AG08395 (cell line): Measurements from ENCODE around the gene ARRDC1.
A peak's percentile ranks its signal among the peaks of the same experiment; 100 is the strongest.
"Not testable (repeated sequence)": the region's sequence is repeated elsewhere in the genome, so short reads cannot be mapped to it uniquely, and the experiment has no call there.

Experiments used
- DNase-seq: peaks from one replicate; pipeline ENCODE4 v3.0.0; 2012; ENCODE audit warnings: mixed read lengths, low spot score

ARRDC1 gene

DNA sequence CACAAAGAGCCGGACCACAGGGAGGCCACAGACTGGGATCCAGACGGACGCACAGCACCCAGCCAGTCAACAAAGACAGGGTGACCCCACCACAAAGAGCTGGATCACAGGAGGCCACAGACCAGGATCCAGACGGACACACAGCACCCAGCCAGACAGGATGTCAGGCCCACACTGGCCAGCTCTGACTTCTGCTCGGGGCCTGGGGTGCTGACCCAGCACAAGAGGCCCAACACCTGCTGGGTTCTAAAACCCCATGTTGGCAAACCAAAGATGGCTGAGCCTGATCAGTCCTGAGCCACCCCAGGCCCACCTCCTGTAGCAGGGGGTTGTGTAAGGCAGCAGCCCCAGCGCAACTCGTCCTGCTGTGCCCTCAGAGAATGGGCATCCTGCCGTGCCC is 21.5 kb upstream of the ARRDC1 start:
- DNase-seq, result no peak

DNA sequence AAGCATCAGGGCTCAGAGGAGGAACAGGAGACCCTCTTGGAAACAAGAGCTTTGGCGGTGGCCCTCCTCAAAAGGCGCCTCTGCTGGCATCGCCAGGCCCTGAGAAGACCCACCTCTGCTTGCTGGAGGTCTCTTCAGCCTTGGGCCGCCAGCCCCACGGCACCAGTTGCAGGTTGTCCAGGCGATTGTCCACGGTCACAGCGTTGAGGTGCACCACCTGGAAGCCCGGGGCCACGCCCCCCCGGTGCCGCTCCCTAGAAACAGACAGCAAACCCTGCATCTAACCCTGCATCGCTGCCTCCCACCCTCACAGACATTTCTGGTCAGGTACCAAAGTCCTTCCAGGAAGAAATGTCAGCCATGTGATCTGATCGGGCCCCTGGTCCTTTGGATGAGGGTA is 18.6 kb upstream of the ARRDC1 start:
- no peak for DNase-seq

DNA sequence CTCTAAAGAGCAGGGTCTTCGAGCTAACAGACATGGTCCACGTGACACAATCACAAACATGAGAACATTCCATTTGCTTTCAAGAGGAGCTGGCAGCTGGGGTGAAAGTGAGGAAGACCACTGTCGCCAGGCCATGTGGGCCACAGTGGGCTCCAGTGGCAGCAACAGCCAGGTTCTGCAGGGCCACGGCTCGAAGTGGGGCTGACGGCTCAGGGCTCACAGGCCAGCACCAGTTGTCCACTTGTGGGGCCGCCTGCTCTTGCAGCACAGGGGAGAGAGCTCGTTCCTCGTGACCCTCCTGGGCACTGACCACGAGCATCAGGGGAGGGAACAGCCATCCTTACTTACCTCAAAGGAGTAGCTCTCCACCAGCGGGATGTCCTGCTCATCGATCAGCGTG is 17.2 kb upstream of the ARRDC1 start:
- DNase-seq, result no peak

DNA sequence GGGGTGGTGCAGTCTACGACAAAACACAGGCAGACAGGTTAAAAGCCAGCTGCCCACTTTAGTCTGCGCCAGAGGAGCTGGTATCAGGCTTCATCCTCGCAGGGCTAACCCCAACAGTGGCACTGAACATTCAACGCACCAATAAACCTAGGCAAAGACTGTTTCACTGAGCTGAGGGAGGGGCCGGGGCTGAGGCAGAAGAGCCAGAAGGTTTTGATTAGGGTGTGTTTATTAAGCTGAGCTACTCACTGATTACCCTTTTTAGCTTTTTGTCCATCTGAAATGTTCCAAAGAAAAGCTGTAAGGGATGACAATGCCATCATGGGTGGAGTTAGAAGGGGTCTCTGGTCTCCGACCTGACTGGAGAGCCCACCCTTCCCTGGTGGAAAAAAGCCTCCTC is 16.6 kb upstream of the ARRDC1 start:
- DNase-seq, result no peak

DNA sequence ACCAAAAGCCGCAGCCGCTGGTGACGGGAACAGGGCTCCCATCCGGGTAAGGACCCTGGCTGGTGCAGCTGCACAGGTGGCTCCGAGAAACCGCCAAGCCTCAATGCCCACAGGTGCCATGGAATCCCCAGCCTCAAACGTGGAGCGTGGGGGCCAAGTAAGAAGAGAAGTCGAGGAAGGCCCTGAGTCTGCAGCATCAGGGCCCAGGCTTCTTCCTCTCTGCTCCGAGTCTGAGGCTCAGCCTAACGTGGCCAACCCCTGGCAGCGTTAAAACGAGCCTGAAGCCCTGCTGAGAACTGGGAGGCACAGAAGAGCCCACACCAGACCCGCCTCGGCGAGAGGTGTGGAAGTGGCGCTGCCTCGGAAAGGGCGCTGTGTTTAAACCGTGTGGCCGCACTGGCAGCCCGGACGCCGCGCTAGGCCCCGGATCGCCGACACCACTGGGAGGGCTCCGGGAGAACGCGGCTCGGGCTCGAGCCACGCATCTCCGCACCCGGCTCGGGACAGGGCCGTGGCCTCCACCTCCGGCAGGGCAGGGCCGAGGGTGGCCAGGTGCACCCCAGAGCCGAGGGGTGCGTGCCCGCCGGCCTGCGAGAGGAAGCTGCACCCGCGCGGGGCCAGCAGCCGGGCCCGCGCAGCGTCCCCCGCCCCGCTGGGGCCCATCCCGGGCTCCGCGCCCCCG is 15.9 kb upstream of the ARRDC1 start:
- DNase-seq, result peak; percentile 34

DNA sequence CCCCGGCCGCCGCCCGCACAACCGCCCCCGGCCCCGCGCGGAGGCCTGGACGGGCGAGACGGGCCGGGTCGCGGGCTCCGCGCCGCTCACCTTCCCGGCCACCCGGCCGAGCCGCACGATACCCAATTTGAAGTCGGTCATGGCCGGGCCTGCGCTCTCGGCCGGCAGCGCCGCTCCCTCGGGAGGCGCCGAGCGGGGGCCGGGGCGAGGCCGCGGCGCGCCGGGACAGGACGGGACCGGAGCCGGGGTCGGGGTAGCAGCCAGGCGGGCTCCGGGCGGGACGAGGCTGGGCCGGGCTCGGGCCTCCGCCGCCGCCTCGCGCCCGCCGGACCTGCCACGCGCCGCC is 15.4 kb upstream of the ARRDC1 start:
- no peak for DNase-seq

DNA sequence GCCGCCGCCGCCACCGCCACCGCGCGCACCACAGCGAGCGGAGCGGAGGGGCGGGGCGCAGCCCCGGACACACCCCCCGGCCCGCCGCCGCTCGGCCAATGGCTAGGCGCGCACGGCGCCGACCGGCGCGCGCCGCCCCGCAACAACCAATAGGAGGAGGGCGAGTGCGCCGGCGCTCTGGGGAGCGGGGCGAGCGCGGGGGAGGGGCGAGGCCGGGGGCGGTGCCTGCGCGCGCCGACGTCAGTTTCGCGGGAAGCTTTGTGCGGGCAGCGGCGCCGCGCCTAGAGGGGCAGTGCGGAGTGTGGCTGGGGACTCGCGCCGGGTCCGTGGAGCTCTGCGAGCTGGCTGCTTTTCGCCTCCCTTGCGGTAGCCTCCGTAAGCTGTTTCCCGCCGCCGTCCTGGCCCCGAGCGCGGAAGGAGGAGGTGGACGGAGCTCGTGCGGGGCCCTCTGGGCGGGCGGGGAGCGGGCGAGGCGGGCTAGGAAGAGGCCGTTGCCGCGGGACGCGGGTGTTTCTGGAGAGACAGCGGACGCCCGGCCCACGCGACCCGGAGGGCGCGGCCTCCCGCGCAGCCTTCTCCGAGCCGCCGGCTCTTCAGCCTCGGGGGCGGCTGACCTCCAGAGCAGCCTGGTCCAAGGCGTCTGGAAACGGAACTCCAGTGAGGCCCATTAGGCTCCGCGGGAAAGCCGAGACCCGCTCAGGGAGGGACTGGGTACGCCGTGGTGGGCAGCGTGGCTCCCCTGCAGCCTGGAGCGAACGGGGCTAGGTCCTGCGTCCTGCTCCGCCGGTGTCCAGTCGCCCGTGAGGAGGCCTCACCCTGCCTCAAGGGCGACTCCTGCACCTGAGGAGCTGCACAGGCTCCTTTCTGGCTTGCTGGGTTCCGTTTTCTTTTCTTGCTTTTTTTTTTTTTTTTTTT is 14.8 kb upstream of the ARRDC1 start, which contains the start of gene ZMYND19:
TSS of gene ZMYND19 (minus strand) at position 44 of the 915 bp plus-strand sequence. CDS start 249 bp downstream, outside the sequence.
- peak; percentile 100 for DNase-seq

DNA sequence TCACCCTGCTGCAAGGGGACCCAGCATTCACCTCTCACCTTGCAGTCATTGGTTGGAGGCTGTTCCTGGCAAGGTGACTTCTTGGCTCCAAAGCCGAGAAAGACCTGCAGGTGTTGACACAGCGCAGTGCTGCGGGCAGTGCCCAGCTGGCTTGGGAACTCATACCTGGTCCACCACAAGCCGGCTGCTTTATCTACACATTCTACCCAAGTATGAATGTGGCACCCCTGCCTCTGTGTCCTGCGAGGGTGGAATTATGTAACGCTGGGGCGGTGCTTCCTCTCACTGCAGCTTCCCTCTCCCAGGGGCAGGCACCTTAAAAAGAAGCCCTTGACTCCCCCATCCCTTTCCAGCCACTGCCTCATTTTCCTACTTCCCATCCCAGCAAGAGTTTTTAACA is 12.7 kb upstream of the ARRDC1 start:
- no peak for DNase-seq

DNA sequence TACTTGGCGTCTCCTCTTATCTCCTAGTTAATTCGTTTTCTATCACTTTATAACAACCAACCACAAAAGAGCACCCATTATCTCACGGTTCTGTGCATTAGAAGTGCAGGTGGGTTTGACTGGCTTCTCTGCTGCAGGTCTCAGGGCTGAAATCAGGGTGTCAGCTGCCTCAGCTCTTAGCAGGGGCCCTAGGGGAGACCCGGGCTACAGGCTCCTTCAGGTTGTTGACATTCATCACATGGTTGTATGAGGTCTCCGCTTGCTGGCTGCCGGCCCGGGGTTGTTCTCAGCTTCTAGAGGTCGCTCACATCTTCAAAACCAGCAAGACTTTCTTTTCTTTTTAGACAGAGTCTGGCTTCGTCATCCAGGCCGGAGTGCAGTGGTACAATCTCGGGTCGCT is 12.3 kb upstream of the ARRDC1 start:
- no peak for DNase-seq

DNA sequence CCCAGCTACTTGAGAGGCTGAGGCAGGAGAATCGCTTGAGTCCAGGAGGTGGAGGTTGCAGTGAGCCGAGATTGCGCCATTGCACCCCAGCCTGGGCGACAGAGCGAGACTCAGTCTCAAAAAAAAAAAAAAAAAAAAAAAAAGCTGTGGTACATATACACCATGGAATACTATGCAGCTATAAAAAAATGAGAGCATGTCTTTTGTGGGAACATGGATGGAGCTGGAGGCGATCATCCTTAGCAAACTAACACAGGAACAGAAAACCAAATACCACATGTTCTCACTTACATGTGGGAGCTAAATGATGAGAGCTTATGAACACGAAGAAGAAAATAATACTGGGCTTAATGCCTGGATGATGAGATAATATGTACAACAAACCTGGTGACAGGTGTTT is 8.9 kb upstream of the ARRDC1 start:
- DNase-seq, result not testable (repeated sequence)

DNA sequence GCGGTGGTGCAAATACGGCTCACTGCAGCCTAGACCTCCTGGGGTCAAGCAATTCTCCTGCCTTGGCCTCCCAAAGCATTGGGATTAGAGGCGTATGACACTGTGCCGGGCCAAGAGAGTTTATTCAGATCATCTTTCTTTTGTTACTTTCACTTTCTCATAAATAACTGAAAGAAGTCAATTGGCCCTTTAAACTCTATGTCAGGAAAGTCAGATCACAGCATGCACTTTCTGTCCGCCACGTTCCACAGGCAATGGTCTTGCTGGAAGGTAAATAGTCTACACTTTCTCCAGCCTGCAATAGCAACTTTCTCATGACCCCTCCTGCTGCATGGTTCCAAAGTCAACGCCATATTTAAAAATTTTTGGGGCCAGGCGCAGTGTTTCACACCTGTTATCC is 6.5 kb upstream of the ARRDC1 start:
- no peak for DNase-seq

DNA sequence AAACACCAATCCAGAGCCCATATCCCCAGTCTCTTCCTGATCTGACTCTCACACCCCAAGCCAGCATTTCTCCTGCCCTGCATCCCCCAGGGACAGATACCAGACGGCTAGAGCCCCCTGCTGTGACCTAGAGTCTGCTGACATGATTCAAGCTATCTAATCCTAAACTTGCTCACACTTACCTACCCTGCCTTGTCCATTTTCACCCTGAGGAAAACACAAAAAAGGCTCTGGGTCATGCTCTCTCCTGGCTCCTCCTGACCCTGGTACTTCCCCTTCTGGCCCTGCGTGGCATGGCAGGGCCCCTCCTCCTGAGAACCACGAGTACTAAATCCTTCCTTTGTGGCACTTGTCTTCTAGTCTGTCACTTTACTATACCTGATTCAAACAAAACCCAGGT is 2.8 kb upstream of the ARRDC1 start:
- DNase-seq, result no peak

DNA sequence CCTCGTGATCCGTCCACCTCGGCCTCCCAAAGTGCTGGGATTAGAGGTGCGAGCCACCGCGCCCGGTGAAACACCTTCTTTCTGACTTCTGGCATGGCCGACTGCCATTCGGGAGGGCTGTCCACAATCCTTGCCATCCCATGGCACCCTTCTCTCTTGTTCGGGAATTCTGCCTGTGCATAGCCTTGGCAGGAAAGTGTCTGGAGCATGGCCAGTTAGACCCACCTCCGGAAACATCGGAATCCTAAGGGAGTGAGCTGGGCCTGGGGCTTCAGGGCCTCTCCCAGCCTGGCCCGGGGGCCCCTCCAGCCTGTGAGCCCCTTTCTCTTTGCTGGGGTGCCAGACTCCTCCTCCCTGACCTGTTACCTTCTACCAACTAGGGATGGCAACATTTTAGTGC is 1.6 kb upstream of the ARRDC1 start:
- DNase-seq, result no peak

DNA sequence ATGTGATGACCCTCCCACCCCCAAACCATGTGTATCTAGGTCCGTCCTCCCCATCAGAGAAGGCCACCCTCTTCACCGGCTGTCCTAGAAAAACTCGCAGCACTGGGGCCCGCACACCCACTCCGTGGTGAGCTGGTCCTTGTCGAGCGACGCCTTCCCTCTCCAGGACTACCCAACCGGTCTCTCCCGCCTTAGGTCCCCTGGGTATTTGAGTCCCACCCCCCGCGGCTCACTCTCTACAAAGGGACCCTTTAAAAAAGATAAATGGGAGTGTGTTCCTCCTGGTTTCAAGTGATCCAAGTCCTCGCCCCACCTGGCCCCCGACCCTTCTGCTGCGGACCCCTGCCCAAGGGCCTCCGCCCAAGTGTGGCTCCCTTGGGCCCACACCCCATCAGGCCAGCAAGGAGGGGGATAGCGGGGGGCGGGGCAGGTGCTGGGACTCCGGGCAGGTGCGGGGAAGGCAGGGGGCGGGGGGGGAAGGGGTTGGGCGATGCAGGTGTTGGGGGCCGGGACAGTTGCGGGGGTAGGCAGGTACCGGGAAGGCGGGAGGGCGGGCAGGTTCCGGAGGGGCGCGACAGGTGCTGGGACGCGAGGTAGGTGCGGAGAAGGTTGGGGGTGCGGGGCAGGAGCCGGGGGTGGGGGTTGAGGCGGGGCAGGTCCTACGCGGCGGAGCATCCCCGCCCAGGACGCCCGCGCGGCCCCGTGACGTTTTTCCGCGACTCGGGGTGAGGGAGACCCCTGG is 970 bp upstream of the ARRDC1 start:
- no peak for DNase-seq

DNA sequence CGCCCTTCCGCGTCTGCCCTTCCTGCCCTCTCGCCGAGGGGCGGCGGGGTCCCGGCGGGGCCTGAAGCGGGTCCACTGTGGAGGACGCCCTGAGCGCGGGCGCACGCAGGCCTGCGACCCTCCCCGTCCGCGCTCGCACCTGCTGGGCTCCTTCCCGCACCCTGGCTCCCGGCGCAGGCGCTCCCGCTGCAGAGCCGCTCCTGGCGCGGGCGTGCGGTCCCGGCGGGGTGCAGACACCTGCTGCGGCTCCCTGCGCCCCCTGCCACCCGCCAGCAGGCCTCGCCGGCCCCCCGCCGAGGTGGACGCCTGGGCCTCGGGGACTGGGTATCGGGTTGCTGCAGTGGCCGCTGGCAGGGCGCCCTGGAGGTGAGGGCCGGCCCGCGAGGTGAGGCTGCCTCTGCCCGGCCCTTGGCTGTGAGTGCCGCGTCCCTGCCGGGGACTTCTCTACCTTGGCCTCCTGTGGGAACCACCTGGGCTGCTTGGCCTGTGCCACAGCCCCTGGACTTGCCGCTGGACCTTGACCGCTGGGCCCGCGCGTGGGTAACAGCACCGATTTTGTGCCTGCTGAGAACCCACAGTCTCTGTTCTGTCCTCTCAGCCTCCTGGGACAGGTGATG is 627 bp downstream of the ARRDC1 start:
- DNase-seq, result no peak

DNA sequence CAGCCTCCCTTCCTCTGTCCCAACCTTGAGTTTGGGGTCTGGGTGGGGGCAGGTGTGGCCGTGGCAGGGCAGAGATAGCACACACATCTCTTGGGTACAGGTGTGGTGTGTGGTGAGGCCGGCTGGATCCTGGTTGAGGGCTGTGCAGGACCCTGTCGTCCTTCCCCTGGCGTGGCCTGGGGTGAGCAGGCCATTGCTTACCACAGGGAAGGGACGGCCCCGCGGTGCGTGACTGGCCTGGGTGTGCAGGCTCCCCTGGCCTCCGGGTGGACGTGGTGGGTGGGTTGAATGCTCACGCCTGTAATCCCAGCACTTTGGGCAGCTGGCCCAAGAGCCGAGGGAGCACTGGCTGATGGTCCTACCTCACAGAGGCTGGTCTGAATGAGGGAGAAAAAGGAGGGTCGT is 1.2 kb downstream of the ARRDC1 start:
- no peak for DNase-seq

DNA sequence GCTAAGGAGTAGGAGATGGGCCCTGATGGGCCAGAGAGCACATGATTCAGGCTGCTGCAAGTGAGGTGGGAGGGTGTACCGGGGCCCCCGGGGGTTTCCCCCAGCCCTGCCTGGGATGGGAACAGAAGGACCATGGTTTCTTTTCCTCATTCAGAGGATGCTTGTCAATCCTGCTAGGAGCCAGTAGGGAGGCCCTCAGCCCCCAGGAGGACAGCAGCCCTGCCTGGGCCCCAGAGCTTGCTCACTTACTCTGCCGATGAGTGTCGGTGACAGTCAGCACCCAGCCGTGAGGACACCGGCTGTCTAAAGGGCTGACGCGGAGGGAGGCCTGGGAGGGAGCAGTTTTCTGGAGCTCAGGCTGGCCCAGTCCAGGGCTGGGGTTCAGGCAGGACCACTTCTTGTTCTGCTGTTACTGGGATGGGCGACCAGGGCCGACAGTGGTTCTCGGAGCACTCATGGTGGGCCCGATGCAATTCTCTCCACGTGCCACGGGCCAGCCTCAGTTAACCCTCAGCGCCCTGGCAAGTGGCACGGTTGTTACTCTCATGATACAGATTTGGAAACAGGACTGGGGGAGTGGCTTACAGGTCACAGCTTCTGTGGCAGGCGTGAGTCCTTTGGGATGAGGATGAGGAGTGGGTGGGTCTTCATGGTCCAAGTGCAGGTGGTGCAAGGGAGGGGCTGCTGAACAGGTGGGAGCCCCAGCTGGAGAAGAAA is 1.8 kb downstream of the ARRDC1 start:
- no peak for DNase-seq

DNA sequence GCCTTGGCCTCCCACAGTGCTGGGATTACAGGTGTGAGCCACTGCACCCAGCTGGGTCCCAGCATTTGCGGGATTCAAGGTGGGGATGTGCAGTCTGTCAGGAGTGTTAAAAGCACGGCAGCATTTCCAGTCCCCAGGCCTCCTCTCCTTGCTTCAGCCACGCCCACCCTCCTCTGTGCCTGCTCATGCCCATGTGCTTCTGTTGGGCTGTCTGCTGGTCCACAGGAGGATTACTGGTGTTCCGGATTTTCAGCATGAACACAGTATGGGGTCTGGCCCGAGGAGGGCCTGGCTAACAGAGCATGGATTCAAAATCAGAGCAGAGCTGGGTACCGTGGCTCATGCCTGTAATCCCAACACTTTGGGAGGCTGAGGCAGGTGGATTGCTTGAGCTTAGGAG is 5.5 kb downstream of the ARRDC1 start:
- DNase-seq, result no peak

DNA sequence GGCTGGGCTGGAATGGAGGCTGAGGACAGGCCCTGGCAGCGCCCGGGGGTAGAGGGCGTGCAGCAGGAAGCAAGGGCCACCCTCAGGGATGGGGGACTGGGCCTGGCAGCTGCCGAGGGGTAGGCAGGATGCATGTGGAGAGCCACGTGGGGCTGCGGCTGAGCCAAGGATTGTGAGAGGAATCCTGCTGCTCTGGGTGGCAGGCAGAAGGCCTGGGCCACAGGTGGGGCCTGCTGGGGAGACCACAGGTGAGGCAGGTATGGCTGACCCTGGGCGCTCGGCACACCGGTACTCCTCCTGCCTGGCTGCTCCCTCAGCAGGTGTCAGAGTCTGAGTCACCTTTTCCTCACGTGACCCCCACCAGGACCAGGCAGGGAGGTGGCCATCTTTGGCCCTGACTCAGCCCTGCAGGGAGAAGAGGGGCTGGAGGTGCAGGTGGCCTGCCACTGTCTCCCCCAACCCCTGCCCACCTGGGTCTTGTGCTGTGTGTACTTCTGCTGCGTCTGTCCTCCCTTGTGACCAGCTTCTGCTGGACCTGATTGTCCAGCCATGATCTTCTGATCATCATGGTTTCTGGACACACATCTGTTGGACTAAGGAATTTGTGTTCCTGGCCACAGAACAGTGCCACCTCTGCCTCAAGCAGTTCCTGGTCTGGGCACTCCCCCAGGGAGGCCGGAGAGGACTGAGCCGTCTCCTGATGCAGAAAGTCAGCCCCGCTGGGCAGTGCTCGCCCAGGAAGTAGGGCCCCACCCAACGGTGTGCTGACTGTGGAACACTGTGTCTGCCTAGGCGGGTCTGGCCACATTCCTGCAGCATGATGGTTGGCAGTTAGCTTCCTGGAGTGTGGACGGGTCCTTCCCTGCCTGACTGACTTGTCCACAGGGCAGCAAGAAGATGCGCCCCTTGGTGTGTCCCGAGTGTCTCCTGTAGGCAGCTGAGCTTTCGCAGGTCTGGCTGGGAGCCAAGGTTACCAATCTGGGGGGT is 6.4 kb downstream of the ARRDC1 start:
- DNase-seq, result peak; percentile 83

DNA sequence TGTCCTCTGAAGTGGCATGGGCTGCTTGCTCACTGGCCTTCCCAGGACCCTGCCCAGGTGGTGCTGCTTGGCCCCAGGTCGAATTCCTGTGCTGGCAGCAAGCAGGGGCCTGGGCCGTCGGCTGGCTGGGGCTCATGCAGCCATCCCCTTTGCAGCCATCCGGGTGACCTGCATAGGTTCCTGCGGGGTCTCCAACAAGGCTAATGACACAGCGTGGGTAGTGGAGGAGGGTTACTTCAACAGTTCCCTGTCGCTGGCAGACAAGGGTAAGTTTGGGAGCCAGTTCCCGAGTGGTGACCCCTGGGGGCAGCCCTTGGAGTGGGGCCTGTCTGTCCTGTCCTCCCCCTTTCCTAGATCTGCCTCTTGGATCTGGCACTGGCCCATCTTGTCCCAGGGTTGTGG is 7.3 kb downstream of the ARRDC1 start:
- DNase-seq, result no peak
